RWPE2 (cell line): Measurements from ENCODE around the gene FUT9.

Source experiments
- ATAC-seq: fragments of 200-7000 bp; cut with Tn5 transposase; 3 replicates; pipeline ENCODE4 v1.9.1; 2021; ENCODE audit warnings: low read depth
- DNase-seq: peaks from one replicate; pipeline ENCODE4 v3.0.0-alpha.2; 2020; ENCODE audit warnings: low spot score
- H3K27ac ChIP-seq: fragments of 450-650 bp; 2 replicates; pipeline ENCODE4 v1.5.1; 2017; ENCODE audit warnings: mild to moderate bottlenecking; ENCODE audit not compliant: poor library complexity, severe bottlenecking
- H3K27me3 ChIP-seq: fragments of 250-450 bp; sonication (Bioruptor Pico); 2 replicates; pipeline ENCODE4 v1.5.1; 2021; ENCODE audit warnings: mild to moderate bottlenecking, moderate library complexity; ENCODE audit not compliant: insufficient read depth, poor library complexity, severe bottlenecking
- H3K36me3 ChIP-seq: fragments of 250-450 bp; sonication (Bioruptor Pico); 2 replicates; pipeline ENCODE4 v1.5.1; 2020; ENCODE audit warnings: low read depth, mild to moderate bottlenecking, moderate library complexity
- H3K4me1 ChIP-seq: fragments of 250-450 bp; sonication (Bioruptor Pico); 2 replicates; pipeline ENCODE4 v1.5.1; 2021; ENCODE audit warnings: mild to moderate bottlenecking, moderate library complexity; ENCODE audit not compliant: insufficient read depth, poor library complexity, severe bottlenecking
- H3K4me3 ChIP-seq: fragments of 250-450 bp; sonication (Bioruptor Pico); 2 replicates; pipeline ENCODE4 v1.5.1; 2021; ENCODE audit warnings: mild to moderate bottlenecking, moderate library complexity; ENCODE audit not compliant: severe bottlenecking
- H3K9me3 ChIP-seq: fragments of 250-450 bp; sonication (Bioruptor Pico); 2 replicates; pipeline ENCODE4 v1.5.1; 2021; ENCODE audit warnings: mild to moderate bottlenecking, moderate library complexity; ENCODE audit not compliant: severe bottlenecking
- CTCF ChIP-seq: fragments of 450-650 bp; IDR thresholded peaks from one replicate; pipeline ENCODE4 v1.5.1; 2017; ENCODE audit warnings: mild to moderate bottlenecking, moderate library complexity; ENCODE audit not compliant: poor library complexity, severe bottlenecking

Gene FUT9

GRCh38 chr6:96195272-96195671, 179.5 kb downstream of the FUT9 start:
- no peak for DNase-seq
- Histone ChIP-seq H3K4me1 (no peaks in the 10 kb centered on the region), H3K27ac (no peak overlapping the region), H3K4me3 (no peak overlapping the region), H3K9me3 (no peaks in the 10 kb centered on the region), H3K27me3 (no peaks in the 10 kb centered on the region), H3K36me3 (no peaks in the 10 kb centered on the region)
- ATAC-seq, result no peak
- TF ChIP-seq CTCF, result no peak

DNA sequence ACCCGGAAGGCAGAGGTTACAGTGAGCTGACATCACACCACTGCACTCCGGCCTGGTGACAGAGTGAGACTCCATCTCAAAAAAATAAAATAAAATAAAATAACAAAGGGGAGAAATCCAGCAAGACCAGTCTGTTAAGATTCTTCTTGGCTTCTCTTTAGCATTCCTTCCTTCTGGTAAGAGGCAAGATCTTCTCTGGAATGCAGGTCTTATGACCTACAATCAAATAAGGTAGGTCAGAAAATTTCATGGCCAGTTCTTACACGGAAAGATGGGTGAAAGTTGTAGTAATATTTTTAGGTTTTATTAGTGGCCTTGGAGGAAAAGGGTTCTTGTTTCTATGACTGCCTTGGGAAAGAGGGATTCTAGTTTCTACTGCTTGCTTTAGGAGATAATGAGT, 180.9 kb downstream of the FUT9 start:
- no peak for TF ChIP-seq CTCF
- Histone ChIP-seq H3K27ac (no peak overlapping the region), H3K4me1 (no peaks in the 10 kb centered on the region), H3K9me3 (no peaks in the 10 kb centered on the region), H3K36me3 (no peaks in the 10 kb centered on the region), H3K27me3 (no peaks in the 10 kb centered on the region), H3K4me3 (no peak overlapping the region)
- no peak for DNase-seq
- no peak for ATAC-seq

GRCh38 chr6:96197241-96197640, 181.5 kb downstream of the FUT9 start:
- Histone ChIP-seq H3K4me3 (no peak overlapping the region), H3K27me3 (no peaks in the 10 kb centered on the region), H3K4me1 (no peaks in the 10 kb centered on the region), H3K36me3 (no peaks in the 10 kb centered on the region), H3K27ac (no peak overlapping the region), H3K9me3 (no peaks in the 10 kb centered on the region)
- no peak for DNase-seq
- TF ChIP-seq CTCF, result no peak
- no peak for ATAC-seq

DNA sequence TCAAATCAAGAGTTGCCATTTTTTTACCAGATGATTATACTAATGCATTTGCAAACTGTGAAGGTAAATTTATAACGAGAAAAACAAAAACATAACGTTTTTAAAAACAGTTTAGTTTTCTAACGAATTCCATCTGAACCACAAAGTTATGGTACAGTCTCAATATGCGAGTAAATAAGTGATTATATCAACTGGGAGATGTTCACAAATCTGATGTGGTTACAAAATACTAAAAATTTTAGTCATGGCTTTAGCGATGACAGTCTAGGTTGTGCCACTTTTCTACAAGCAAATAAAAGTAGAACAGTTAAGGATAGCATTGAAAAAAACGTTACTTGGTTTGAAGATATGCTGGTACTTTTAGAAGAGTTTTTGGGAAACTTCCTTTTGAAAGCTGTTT, 186.8 kb downstream of the FUT9 start:
- H3K9me3 ChIP-seq, result no peaks in the 10 kb centered on the region
- H3K4me1 ChIP-seq, result no peaks in the 10 kb centered on the region
- no peak for TF ChIP-seq CTCF
- DNase-seq (no peak), ATAC-seq (no peak)
- H3K4me3 ChIP-seq, result no peak overlapping the region
- H3K27me3 ChIP-seq, result no peaks in the 10 kb centered on the region
- H3K27ac ChIP-seq, result no peak overlapping the region
- H3K36me3 ChIP-seq, result no peaks in the 10 kb centered on the region

DNA sequence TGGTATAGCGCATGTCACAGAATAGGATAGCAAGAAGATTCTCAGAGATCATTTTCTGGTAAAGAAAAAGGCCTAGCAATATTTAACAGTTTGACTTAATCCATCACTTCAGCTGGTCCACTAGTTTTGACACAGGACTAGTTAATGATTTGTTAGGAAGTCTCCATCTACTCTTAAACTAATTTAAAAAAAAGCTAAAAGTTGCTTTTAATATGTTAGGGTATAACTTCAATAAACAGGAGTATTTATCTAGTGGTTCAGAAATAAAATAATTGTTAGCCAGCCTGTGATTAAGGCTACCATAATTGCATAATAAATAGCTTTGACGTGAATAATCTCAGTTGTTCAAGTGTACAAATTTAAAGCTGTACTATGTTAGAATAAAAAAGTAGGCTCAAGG, 195.6 kb downstream of the FUT9 start:
- Histone ChIP-seq H3K4me1 (no peaks in the 10 kb centered on the region), H3K9me3 (no peaks in the 10 kb centered on the region), H3K36me3 (no peaks in the 10 kb centered on the region), H3K27ac (no peak overlapping the region), H3K27me3 (no peaks in the 10 kb centered on the region), H3K4me3 (no peak overlapping the region)
- ATAC-seq (no peak), DNase-seq (no peak)
- no peak for TF ChIP-seq CTCF
